Lung (tissue), 12 donors: Measurements from ENCODE around the gene SMTNL1. TPM values are rescaled to one million over a fixed set of nuclear protein-coding genes. Genes with fewer than 3 reads are reported as not detected.

Experiments used
- ATAC-seq: fragments of 200-7000 bp; cut with Tn5 transposase; one replicate; pipeline ENCODE4 v1.9.1; 2020; ENCODE audit warnings: moderate number of reproducible peaks; ENCODE audit not compliant: insufficient read depth, low FRiP score
- DNase-seq, 3 donors: peaks; one replicate each; pipeline ENCODE4 v3.0.0-alpha.2; 2013 to 2017
- H3K27ac ChIP-seq, 2 donors: one replicate each; pipeline ENCODE4 v1.5.1; 2013; ENCODE audit warnings: mild to moderate bottlenecking in 2 of 2, moderate library complexity in 2 of 2, control low read depth in 1 of 2, inconsistent platforms in 1 of 2, low read depth in 1 of 2, low read length in 1 of 2
- H3K27me3 ChIP-seq, 3 donors: one replicate each; pipeline ENCODE4 v1.5.1; 2013; ENCODE audit warnings: low read length in 2 of 3; ENCODE audit not compliant: control insufficient read depth in 3 of 3, insufficient read depth in 3 of 3
- H3K36me3 ChIP-seq, 4 donors: one replicate each; pipeline ENCODE4 v1.5.1; 2013; ENCODE audit warnings: low read length in 4 of 4, mild to moderate bottlenecking in 1 of 4, moderate library complexity in 1 of 4; ENCODE audit not compliant: control insufficient read depth in 4 of 4, insufficient read depth in 4 of 4
- H3K4me1 ChIP-seq, 5 donors: one replicate each; pipeline ENCODE4 v1.5.1; 2013; ENCODE audit warnings: low read length in 5 of 5, mild to moderate bottlenecking in 2 of 5, moderate library complexity in 1 of 5; ENCODE audit not compliant: control insufficient read depth in 5 of 5, insufficient read depth in 5 of 5
- H3K4me3 ChIP-seq: one replicate; pipeline ENCODE4 v1.5.1; 2013; ENCODE audit warnings: mild to moderate bottlenecking, control low read depth, moderate library complexity
- H3K9ac ChIP-seq, 2 donors: one replicate each; pipeline ENCODE4 v1.5.1; 2013; ENCODE audit warnings: low read length in 2 of 2, control low read depth in 1 of 2; ENCODE audit not compliant: insufficient read depth in 1 of 2
- H3K9me3 ChIP-seq, 4 donors: one replicate each; pipeline ENCODE4 v1.5.1; 2013; ENCODE audit warnings: low read length in 3 of 4, mild to moderate bottlenecking in 1 of 4, moderate library complexity in 1 of 4; ENCODE audit not compliant: control insufficient read depth in 4 of 4, insufficient read depth in 3 of 4
- CTCF ChIP-seq: IDR thresholded peaks from 2 replicates; pipeline ENCODE4 v1.5.1; 2012; ENCODE audit warnings: mild to moderate bottlenecking; ENCODE audit errors: control extremely low read depth, extremely low read depth
- WGBS, 2 donors: extraction: QIAGEN DNeasy Blood & Tissue Kit; methylation state at CpG; one replicate each; pipeline ENCODE4 v1.1.7; 2013; 5-methylcytosine and 5-hydroxymethylcytosine counted together
- polyA plus RNA-seq, 2 donors: library from polyadenylated mRNA; stranded (reverse); fragments of 200-250 nt; gene quantifications; one replicate each; pipeline ENCODE4 v1.2.1, GENCODE V29; 2013
- total RNA-seq, 2 donors: library from RNA; depleted of rRNA in 1 of 2; stranded (reverse); fragments of >200 nt in 1 of 2; gene quantifications; one replicate each; pipeline ENCODE4 v1.2.1, GENCODE V29; 2014 to 2021
- donor health status: control.
- donor health status: control.
- donor health status: Bipolar disorder and iron deficiency.
- donor health status: healthy.
- donor health status: DM: yes; HTN: yes; CAD: no.

SMTNL1 gene
- total and polyA plus RNA-seq, 4 donors = not detected

GRCh38 chr11:57523419-57523818, 14.0 kb upstream of the SMTNL1 start:
- no peaks in the 10 kb centered on the region for H3K4me1 ChIP-seq
- H3K9me3 ChIP-seq = no peaks in the 10 kb centered on the region
- no peak overlapping the region for H3K27ac ChIP-seq
- peaks cover 0 to 5% (median 4%) of the 10 kb centered on the region in 4 donors for H3K36me3 ChIP-seq
- no peak overlapping the region for H3K9ac ChIP-seq
- ATAC-seq = no peak
- no peak for DNase-seq
- TF ChIP-seq CTCF = no peak
- no peak overlapping the region for H3K4me3 ChIP-seq
- 88 to 92% methylated on average over 4 of the region's 4 CpGs for WGBS, 2 donors
- H3K27me3 ChIP-seq = no peaks in the 10 kb centered on the region

GRCh38 chr11:57527056-57527631, 10.3 kb upstream of the SMTNL1 start:
- peak; percentile 97 for TF ChIP-seq CTCF
- Histone ChIP-seq H3K4me3 (no peak overlapping the region), H3K27ac (no peak overlapping the region), H3K27me3 (no peaks in the 10 kb centered on the region), H3K36me3 (peaks cover 0 to 14% (median 7%) of the 10 kb centered on the region in 4 donors), H3K9me3 (no peaks in the 10 kb centered on the region), H3K9ac (no peak overlapping the region), H3K4me1 (peaks cover 0 to 15% (median 7%) of the 10 kb centered on the region in 5 donors)
- ATAC-seq (no peak), DNase-seq (peak; percentile 70 to 76 (median 74))
- WGBS, 2 donors = 18 to 25% methylated on average over 7 of the region's 7 CpGs

- no peak for ATAC-seq
- Histone ChIP-seq H3K27ac (no peak overlapping the region), H3K4me1 (peaks cover 0 to 15% (median 7%) of the 10 kb centered on the region in 5 donors), H3K9me3 (no peaks in the 10 kb centered on the region), H3K36me3 (peaks cover 0 to 14% (median 7%) of the 10 kb centered on the region in 4 donors), H3K27me3 (no peaks in the 10 kb centered on the region), H3K9ac (no peak overlapping the region), H3K4me3 (no peak overlapping the region)
- DNase-seq = no peak
- no peak for TF ChIP-seq CTCF
These were observed 8.4 kb upstream of the SMTNL1 start for GRCh38 chr11:57529012-57529411.

- ATAC-seq (no peak), DNase-seq (no peak)
- no peak for TF ChIP-seq CTCF
- H3K27ac ChIP-seq = peak overlapping the region; percentile 58 to 75
- no peaks in the 10 kb centered on the region for H3K9me3 ChIP-seq
- H3K36me3 ChIP-seq = peaks cover 0 to 14% (median 7%) of the 10 kb centered on the region in 4 donors
- peak overlapping the region; percentile 72 for H3K4me3 ChIP-seq
- 0 to 1% methylated on average over 17 of the region's 17 CpGs for WGBS, 2 donors
- peak overlapping the region; percentile 69 to 81 for H3K9ac ChIP-seq
- H3K4me1 ChIP-seq = peaks cover 0 to 15% (median 7%) of the 10 kb centered on the region in 5 donors
- H3K27me3 ChIP-seq = no peaks in the 10 kb centered on the region
These were observed 7.2 kb upstream of the SMTNL1 start for GRCh38 chr11:57530215-57530595.
